Glutamatergic neuron (in vitro differentiated cells): ENCODE results near the gene ACOX2. TPM values are rescaled to one million over a fixed set of nuclear protein-coding genes. Genes with fewer than 3 reads are reported as not detected.
A peak's percentile ranks its signal among the peaks of the same experiment; 100 is the strongest.

Source experiments
- DNase-seq: peaks from one replicate; pipeline ENCODE4 v3.0.0; 2022
- H3K27ac Mint-ChIP-seq: one replicate; pipeline ENCODE4 v1.8.0; 2020; ENCODE audit warnings: mild to moderate bottlenecking, mixed read lengths, inconsistent platforms; ENCODE audit not compliant: unreplicated experiment
- H3K27me3 Mint-ChIP-seq: one replicate; pipeline ENCODE4 v1.8.0; 2020; ENCODE audit warnings: mild to moderate bottlenecking, moderate library complexity, mixed read lengths, inconsistent platforms; ENCODE audit not compliant: unreplicated experiment
- H3K36me3 Mint-ChIP-seq: one replicate; pipeline ENCODE4 v1.8.0; 2020; ENCODE audit warnings: mild to moderate bottlenecking, mixed read lengths, inconsistent platforms; ENCODE audit not compliant: unreplicated experiment
- H3K4me1 Mint-ChIP-seq: one replicate; pipeline ENCODE4 v1.8.0; 2020; ENCODE audit warnings: mild to moderate bottlenecking, low read depth, mixed read lengths, inconsistent platforms; ENCODE audit not compliant: unreplicated experiment
- H3K4me3 Mint-ChIP-seq: one replicate; pipeline ENCODE4 v1.8.0; 2020; ENCODE audit warnings: mild to moderate bottlenecking, mixed read lengths, inconsistent platforms; ENCODE audit not compliant: unreplicated experiment
- H3K9me3 Mint-ChIP-seq: one replicate; pipeline ENCODE4 v1.8.0; 2020; ENCODE audit warnings: mild to moderate bottlenecking, moderate library complexity, mixed read lengths, inconsistent platforms; ENCODE audit not compliant: unreplicated experiment
- CTCF ChIP-seq: fragments of 200-600 bp; sonication (generic); IDR thresholded peaks from one replicate; pipeline ENCODE4 v1.5.0; 2021; ENCODE audit not compliant: partially characterized antibody, unreplicated experiment
- total RNA-seq: library from RNA; stranded (reverse); fragmentation: NEBNext Ultra II Directional; extraction: Animal tissue kit (Norgen Biotek cat#: 25700); gene quantifications from one replicate; pipeline ENCODE4 v1.2.1, GENCODE V29; 2021; ENCODE audit not compliant: unreplicated experiment

ACOX2 gene
- total RNA-seq, 1 donor from 2014 or later, result 0.59 TPM

- Mint-ChIP-seq H3K27me3 (peaks cover 7% of the 10 kb centered on the region), H3K4me1 (peaks cover 45% of the 10 kb centered on the region), H3K9me3 (peaks cover 13% of the 10 kb centered on the region), H3K36me3 (no peaks in the 10 kb centered on the region), H3K27ac (peak within 1 kb of the TSS; percentile 94), H3K4me3 (peak within 1 kb of the TSS; percentile 97)
- TF ChIP-seq CTCF, result peak; percentile 67
- peak; percentile 97 for DNase-seq
These were observed 45.2 kb downstream of the ACOX2 start, which contains the start of gene KCTD6 for GRCh38 chr3:58491506-58492402. TSS of gene KCTD6 (plus strand) at chr3:58492096. CDS start at chr3:58498756, 6,660 bp downstream.

DNA sequence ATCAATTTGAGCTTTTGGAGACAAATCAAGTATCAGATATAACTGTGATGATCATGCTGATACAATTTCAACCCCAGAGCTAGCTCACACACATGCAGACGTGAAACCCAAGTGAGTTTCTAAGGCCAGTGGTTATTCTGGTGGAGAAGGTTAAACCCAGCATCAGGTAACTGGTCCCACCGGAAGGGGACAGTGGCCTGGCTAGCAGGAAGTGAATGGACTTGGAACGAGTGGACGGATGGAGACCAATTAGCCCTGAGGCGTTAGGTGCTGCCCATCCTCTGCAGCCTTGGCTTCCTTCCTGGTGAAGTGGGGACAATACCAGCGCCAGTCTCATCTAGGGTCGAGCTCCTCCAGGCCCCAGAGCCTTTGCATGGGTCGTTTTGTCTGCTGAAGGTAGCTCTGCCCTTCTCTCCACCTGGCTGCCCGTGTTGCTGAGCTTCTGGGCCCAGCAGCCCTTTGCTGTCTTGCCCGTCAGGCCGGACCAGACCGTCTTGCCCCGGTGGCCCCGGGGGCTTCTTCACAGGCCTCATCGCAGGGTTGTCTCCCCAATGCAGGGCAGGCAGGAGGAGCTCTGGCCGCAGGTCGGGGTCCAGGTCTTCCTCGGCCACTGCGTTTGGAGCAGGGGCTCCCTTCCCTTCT is 46.0 kb downstream of the ACOX2 start:
- peak; percentile 23 for DNase-seq
- Mint-ChIP-seq H3K36me3 (no peaks in the 10 kb centered on the region), H3K27ac (peak overlapping the region; percentile 84), H3K9me3 (peaks cover 14% of the 10 kb centered on the region), H3K27me3 (peaks cover 9% of the 10 kb centered on the region), H3K4me1 (peaks cover 37% of the 10 kb centered on the region), H3K4me3 (peak overlapping the region; percentile 84)
- TF ChIP-seq CTCF, result no peak

DNA sequence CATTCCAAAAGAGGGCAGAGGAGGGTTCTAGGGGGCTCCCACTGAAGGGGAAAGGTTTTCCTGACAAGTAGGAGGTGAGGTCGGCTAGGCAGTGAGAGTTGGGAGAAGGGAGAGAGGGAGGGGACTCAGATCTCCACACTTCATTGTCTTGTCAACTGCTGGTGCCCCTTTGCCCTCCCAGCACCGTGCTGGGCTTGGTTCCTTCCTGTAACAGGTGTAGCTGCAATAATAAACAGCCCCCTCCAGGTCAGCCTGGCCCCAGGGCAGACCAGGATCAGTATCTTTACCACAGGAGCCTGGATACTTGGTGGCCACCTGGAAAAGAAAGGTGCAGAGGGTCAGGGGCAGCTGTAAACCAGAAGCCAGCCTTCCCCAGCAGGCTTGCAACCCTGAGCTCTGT is 48.0 kb downstream of the ACOX2 start:
- peaks cover 23% of the 10 kb centered on the region for H3K4me1 Mint-ChIP-seq
- peaks cover 13% of the 10 kb centered on the region for H3K27me3 Mint-ChIP-seq
- no peak for DNase-seq
- H3K36me3 Mint-ChIP-seq, result no peaks in the 10 kb centered on the region
- H3K27ac Mint-ChIP-seq, result no peak overlapping the region
- no peak overlapping the region for H3K4me3 Mint-ChIP-seq
- H3K9me3 Mint-ChIP-seq, result peaks cover 14% of the 10 kb centered on the region
- no peak for TF ChIP-seq CTCF

- Mint-ChIP-seq H3K4me1 (peaks cover 11% of the 10 kb centered on the region), H3K27ac (peak overlapping the region; percentile 43), H3K9me3 (peaks cover 11% of the 10 kb centered on the region), H3K27me3 (peaks cover 12% of the 10 kb centered on the region), H3K4me3 (peak overlapping the region; percentile 31), H3K36me3 (no peaks in the 10 kb centered on the region)
- DNase-seq, result no peak
- TF ChIP-seq CTCF, result no peak
These were observed 49.7 kb downstream of the ACOX2 start for GRCh38 chr3:58487140-58487886.
